HG02840 (cell line): ENCODE results near the gene TP63.

Experiments
- ATAC-seq: cut with Tn5 transposase; IDR thresholded peaks from one replicate; pipeline ENCODE4 v1.9.1; 2021; ENCODE audit warnings: mild to moderate bottlenecking, moderate library complexity, moderate number of reproducible peaks; ENCODE audit not compliant: unreplicated experiment, low FRiP score

The TP63 gene

DNA sequence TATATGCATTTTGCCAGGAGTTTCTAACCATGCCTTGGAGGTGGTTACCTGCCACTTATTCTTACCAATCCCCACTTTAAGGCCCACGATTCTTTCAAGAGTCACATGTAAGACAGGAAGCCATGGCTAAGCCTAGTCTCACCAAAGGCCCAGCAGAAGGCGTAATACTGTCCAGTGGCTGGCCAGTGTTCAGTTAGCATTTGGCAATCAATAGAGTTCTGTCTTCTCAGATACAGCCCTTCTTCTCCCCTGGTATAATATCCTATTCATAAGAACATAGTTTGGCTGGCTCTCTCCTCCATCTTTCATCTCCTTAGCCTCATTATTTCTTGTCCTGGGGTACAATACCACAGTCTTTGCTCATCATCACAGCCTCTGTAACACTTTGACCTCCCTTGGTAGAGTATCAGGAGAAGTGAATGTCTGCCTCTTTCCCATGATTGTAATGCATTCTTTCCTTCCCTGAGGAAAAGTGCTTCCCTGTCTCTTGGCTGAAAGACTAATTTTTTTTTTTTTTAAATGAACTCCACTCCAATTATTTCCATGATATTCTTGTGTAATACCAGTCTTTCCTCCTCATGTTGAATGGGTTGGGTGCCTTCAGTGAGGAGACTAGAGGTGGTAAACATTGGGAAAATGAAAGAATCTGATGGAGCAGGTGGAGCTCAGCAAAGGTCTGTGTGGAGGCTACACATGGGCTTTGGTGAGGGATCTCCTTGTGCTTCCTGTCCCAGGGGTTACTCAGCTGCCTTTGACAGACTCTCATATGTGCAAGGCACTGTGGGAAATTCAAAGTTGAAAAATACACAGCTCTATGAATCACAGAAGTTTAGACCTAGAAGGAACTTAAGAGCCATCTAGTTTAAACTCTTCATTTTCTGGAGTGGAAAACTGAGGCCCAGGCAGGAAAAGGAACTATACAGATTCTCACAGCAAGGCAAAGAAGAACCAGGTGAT, 271.3 kb downstream of the TP63 start:
- ATAC-seq = no peak

DNA sequence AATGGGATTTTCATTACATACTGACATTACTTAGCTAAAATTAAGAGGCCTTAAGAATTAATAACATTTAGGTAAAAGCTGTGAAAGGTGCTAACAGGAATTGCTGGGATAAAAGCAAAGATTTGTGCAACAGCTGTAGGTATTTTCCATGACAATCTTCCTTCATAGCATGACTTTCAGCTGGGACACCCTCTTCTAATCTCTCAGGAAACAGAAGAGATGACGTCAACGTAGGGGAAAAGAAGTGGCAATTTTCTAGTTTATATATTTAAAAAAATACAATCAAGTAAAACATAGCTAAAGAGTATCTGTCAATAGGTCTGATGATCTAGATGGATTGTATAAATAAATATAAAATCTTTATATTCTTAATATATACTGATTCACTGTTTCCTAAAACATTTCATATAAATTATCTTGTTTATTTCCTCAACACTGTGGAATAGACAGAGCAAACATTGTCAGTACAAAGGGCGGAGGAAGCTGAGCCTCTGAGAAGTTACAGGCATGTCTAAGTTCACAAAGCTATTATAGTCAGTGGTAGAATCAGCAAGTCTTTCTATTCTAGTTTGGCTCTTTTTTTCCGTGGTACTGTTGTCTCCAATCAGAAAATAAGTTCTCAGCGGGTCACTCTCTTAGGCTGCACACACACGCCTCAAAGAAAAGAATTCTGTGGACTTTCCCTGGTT, 272.5 kb downstream of the TP63 start:
- no peak for ATAC-seq

DNA sequence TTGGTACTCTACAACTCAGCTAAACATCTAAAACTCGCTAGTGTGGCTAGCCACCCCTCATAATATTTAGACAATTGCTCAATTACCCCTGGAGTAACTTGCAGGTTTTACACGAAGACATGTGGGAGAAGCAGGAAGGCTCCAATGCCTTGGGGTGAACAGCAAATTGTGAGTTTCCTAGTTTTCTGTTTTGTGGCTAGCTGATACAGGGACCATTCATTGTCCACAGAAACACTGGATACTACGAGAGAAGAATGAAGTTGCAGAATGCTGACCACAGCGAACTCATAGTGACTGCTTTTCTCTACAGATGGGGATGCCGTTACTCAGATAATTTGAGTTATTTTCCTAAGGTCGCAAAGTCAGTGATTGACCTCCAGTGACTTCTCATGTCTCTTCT, 276.6 kb downstream of the TP63 start:
- no peak for ATAC-seq

DNA sequence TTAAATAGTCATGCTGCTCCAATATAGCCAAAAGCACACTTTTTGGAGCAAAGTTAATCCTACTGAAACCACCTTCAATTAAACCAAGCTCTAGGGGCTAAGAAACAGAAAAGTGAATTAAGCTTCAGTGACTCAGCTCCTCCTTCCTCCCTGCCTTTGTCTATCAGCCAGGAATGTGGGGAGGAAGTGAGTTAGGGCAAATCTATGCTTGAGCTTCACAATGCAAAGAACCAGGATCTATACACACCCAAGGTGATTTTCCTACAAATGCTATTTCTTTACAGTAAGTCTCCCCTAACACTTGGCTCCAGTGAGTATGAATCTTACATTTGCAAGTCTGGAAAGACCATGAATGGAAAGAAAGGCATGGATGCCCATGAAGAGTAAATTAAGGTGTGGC, 277.5 kb downstream of the TP63 start:
- ATAC-seq = no peak

DNA sequence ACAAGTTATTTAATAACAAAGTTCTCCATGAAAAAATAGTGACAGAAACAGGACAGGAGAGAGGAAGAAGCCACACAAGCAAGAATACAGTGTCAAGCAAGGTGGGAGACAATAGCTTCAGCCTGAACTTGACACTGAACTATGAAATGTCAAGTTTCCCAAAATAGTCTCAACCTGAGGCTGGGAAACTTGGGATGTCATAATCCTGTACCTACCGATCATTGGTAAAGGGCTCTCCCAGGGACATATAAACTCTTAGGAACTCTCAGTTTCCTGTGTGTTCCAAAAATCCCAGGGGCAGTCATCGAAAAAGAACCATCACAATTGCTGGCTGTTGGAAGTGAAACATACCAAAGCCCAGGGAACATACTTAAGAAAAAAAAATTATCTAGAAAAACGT, 277.9 kb downstream of the TP63 start:
- ATAC-seq = no peak

DNA sequence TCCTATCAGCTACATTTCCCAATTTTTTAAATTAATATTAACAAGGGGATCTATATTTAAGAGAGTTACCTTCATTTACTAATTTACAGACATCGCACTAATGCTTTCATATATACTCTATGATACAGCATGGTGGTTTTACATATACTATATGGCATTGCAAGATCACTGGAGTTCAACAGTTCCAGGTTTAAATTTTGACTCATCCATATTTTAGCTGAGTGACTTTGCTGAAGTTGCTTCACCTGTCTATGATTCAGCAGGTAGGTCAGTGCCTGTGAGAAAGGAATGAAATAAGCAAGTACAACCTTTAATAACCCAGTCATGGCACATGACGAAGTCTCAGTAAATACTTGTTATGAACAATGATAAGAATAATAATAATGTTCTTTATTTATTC, 278.4 kb downstream of the TP63 start:
- ATAC-seq = no peak

DNA sequence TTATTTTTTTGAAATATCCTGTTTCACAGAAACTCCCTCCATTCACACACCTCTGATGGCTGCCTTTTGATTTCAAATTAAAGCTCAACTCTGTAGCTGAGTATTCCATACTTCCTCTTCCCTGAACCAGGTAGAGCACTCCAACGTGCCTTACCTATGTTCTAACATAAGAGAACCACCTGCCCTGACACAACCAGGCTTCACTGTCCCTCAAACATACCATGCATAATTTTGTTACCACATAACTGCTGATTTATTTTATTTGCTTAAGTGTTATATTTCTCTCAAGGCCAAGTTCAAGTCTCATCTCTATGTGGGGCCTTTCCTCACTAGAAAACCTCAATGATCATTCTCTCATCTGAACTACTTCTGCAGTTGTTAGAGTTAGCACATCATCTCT, 279.8 kb downstream of the TP63 start:
- ATAC-seq = no peak

DNA sequence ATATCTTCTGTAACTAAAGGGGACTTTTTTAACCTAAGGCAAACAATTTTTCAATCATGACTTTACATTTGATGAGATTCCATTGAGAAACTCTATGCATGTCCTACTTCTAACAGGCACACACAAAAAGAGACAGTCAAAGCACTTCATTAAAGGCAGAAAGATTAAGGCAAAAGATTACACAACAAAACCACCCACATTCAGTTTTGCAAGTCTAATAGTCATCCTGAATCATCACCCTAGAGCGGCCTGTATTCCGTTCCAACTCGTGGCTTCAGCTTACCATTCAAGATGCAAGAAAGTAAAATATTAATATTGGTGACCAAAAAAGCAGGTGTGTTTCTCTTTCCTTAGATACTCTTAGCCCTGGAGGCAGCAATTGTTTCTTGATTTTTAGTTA, 283.6 kb downstream of the TP63 start:
- ATAC-seq = no peak

DNA sequence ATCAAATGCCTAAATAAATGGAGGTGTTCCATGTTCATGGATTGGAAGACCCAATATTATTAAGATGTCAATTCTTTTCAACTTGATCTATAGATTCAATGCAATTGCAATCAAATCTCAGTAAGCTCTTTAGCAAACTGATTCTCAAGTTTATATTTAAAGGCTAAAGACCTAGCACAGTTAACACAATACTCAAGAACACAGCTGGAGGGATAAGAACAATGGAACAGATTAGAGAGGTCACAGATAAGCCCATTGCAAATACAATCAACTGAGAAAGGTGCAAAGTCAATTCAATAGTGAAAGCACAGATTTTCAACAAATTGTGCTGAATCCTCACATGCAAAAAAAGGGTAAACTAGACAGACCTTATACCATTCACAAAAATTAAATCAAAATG, 290.6 kb downstream of the TP63 start:
- ATAC-seq = no peak

DNA sequence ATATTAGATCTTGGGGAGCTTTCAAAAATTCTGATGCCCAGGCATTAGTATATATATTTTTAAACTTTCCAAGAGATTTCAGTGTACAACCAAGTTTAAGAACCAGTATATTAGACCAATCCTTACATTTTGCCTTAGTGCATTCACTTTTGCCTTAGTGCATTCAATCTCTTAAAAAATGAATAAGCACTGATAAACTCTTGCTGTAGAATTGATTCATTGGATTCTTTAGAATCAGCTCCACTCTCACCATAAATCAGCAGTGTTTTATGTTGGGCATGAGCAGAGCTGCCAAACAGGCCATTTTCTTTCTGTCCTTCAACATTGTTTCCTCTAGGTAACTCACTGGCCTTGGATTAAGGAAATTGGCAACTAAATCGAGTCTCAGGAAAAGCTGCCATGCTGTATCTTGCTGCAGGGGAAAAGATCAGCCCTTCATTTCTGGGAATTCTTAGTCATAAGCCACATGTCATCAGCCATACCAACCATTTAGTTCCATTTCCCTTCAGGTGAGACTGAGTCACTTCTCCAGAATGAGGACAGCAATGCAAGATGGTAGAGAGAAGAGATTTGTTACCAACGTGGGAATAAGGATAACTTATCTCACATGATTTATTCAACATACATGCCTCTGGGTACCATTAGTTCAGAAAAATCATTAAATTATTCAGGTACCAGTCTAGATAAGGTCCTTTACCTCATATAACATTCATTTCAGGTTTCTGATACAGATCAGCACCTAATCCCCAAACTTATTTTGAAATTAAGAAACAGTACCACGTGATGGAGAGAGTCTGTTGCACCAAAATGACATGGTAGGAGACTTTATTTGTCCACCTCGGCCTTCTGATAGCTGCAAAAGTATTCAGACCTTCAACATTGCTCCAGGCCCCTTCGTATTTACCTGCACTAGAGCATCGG, 297.0 kb downstream of the TP63 start:
- ATAC-seq = no peak

DNA sequence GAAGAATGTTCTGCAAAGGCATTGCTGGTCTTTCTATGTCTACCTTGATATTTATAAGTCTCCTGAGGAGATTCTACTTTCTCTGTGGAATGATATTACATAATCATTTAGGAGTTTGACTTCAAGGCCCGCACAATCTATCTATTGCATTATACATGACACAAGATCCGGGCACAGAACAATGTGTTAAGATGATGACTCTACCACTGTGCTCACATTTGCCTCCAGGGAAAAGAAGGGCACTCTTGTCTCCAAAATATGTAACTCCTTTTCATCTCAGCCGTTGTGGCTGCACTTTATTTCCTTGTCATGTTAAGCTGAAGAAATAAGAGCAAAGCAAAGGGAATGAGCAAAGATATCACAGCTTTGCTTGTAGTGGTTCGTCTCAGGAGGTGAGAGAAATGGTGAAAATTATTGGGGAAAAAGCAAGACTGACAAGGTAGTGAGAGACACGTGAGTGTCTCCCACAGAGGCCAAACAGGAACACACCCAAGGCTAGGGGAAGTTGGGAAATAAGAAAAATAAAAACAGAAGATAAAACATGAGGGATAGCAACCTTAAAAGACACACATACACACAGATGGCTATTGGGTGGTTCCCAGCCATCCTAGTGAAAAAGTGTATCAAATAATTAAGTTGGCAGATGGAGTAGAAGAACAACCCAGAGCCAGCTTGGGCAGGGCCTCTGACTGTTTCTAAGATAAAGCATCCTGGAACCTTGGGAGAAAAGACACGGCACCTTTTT, 305.2 kb downstream of the TP63 start:
- ATAC-seq = no peak

DNA sequence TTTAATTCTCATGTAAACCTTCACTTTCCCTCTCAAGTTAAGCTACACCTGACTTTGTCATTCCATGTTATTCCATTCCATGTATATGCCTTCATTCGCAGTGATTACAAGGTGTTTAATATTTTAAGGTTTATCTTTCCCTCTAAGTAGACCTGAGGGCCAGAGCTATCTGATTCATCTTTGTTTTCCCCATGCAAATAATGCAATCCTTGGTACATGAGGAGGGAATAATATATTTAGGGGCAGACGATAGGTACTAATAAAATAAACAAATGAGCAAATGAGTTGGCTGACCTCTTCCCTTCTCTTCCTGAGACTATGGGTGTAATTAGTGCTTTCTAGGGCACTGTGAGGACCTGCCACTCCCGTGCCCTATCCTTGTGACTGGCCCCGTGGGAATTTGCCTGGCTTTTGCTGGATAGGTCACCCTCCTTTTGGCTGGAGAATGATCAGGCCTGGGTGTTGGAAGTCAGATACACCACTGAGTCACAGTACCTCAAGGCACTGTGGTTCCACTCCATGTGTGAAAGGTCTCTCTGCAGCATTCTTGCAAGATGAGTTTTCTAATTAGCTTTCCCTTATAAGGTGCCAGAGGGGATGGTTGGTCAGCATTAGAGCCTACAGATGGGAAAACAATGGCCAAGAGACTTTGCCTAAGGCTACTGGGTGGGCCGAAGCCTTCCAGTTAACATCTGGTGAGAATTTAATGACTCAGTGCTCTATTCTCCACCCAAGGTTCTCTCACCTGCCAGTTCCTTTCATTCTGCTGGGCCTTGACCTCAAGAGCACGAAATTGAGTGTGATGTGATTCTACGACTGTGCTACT, 306.3 kb downstream of the TP63 start:
- ATAC-seq = no peak

DNA sequence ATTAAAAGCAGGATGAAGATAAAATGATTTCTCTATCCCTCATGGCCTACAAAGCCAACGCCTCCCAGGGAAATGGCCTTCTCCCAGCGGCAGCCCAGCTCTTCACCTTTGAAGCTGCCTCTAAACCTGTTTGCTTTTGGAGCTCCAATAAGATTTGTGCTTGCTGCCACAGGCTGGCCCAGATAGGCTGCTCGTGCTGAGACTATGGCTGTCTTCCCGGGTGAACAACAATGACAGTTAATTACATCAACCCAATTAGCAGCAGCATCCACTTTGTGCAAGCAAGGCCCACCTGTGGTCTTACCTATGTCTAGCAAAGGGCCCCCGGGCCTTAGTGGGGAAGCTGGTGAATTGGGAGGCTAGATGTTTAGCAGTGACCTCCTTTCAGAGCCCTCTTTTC, 309.9 kb downstream of the TP63 start:
- no peak for ATAC-seq

DNA sequence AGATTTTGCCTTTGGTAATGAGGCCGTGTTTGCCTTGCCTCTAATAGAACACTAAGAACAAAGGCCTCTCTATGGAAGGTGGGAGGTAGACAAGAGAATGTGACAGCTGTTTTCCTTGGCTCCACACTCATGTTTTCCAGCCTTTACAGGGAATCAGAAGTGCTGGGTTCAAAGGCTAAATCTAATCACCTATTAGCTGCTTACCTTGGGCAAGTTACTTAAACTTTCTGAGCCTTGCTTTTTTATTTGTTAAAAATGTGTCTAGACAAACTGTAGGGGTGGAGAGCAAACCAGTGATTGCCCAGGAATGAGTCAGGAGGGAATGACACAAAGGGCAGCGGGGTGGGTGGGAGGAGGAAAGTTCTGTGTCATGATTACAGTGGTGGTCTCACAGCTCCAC, 310.5 kb downstream of the TP63 start:
- no peak for ATAC-seq

DNA sequence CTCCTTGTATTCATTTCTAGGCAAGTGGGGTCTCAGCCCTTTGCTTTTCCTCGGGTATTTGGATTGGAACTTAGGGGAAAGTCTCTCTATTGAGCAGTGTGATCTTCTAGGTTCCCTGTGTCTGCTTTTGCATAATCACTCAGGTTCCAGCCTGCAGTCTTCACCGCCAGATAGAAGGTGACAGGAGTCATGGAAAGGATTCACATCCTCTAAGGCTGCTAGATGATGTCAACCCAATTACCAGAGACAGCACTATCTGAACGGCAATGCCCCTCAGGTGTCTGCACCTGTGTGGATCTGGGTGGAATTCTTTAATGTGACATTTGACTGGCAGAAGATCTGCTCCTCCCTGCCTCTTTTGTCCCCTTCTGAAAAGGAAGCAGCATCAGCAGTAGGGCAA, 311.8 kb downstream of the TP63 start:
- no peak for ATAC-seq

DNA sequence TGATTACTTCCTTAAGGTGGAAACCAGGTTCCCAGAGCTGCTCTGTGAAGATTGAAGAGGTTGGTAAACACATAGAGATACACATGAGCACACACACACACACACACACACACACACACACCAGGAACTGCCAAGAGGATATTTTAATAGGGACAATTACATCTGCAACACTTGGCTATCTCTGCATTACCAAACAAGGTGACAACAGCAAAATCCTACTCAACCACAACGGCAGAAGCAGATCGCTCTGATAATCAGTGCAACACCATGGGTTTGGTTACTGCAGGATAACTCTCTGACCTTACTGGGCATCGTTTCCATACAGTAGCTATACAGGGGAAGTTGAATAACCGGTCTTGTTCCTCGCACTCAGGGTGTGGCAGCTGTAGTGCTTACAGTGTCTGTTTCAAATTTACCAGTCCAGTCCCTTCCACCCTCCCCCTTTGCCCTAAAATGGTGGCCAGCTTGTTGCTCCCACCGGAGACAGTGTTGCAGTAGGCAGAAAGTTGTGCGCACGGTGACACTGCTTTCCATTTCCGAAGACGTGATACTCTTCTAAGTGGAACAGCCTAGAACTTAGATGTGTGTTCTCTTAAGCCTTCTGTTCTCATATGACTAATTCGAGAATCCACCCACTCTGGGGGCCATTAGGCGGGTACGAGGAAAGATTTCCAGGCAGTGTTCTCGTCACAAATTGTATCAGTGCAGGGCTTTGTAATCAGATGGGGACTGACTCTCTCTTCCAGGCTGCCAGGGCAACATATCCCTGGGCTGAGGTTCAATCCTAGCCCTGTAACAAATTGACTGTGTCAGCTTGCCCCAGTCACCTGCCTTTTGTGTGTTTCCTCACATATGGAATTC, 313.3 kb downstream of the TP63 start:
- ATAC-seq = no peak

DNA sequence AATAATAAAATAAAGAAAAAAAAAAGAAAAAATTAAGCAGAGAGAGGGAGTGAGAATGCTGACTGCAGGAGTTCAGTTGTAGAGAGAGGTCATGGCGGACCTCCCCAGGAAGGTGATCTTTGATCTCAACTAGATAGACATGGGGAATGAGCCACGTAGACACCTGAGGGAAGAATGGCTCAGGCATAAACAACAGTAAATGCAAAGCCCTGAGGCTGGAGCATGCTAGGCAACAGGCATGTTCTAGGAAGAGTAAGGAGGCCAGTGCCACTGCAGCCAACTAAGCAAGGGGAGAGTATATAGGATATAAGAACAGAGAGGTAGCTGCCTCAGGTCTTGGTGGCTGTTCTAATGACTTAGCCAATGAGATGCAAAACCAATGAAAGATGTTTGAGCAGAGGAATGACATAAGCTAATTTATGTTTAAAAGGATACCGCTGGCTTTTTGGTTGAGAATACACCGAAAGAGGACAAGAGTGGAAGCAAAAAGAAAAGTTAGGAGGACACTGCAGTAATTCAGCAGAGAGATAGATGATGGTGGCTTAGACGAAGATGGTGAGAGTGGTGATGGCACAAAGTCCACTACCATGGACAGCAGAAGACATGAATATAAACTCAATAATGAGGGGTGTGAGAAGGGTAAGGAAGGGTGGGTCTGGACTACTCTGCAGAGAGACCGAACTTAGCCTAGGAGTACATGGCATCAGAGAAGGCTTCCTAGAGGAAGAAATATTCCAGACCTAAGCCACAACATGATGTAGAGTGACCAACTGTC, 314.9 kb downstream of the TP63 start:
- ATAC-seq = no peak
